ENCODE data around the gene MTMR2. TPM values are rescaled to one million over a fixed set of nuclear protein-coding genes. Genes with fewer than 3 reads are reported as not detected.

The MTMR2 gene
- total RNA-seq, 1 donor from 2014 or later = 27.0 TPM

DNA sequence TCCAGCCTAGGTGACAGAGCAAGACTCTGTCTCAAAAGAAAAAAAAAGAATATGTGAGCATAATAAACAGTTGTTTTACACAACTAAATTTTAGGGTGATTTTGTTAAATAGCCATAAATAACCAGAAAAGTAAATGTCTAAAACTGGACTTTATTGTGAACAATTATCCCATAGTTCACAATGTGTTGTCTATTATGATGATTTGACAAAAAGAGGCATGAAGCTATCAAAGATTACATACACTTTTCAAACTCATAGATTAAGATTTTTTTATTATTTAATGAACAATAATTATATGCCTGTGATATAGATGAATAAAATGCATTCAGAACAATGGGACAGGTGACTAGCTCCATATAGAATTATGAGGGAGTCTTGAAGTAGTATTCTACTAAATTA lies 27.0 kb upstream of the MTMR2 start:
- ATAC-seq = no peak
- intact Hi-C loops (cut with DNase I) = no loop called here
- Histone ChIP-seq H3K9me3 (no peaks in the 10 kb centered on the region), H3K27ac (no peak overlapping the region), H3K27me3 (no peaks in the 10 kb centered on the region), H3K4me3 (no peak overlapping the region), H3K4me1 (no peaks in the 10 kb centered on the region), H3K36me3 (no peaks in the 10 kb centered on the region)
- TF ChIP-seq, protein P1, sequence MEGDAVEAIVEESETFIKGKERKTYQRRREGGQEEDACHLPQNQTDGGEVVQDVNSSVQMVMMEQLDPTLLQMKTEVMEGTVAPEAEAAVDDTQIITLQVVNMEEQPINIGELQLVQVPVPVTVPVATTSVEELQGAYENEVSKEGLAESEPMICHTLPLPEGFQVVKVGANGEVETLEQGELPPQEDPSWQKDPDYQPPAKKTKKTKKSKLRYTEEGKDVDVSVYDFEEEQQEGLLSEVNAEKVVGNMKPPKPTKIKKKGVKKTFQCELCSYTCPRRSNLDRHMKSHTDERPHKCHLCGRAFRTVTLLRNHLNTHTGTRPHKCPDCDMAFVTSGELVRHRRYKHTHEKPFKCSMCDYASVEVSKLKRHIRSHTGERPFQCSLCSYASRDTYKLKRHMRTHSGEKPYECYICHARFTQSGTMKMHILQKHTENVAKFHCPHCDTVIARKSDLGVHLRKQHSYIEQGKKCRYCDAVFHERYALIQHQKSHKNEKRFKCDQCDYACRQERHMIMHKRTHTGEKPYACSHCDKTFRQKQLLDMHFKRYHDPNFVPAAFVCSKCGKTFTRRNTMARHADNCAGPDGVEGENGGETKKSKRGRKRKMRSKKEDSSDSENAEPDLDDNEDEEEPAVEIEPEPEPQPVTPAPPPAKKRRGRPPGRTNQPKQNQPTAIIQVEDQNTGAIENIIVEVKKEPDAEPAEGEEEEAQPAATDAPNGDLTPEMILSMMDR (IDR thresholded peaks at IDR 0.05) = no peak
- no peak for DNase-seq

DNA sequence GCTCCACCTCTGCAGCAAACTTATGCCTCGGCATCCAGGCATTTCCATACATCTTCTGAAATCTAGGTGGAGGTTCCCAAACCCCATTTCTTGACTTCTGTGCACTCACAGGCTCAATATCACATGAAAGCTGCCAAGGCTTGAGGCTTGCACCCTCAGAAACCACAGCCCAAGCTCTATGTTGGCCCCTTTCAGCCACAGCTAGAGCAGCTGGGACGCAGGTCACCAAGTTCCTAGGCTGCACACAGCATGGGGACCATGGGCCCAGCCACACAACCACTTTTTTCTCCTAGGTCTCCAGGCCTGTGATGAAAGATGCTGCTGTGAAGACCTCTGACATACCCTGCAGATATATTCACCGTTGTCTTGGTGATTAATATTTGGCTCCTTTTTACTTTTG lies 24.7 kb upstream of the MTMR2 start:
- DNase-seq (no peak), ATAC-seq (no peak)
- Histone ChIP-seq H3K36me3 (no peaks in the 10 kb centered on the region), H3K27ac (no peak overlapping the region), H3K4me3 (no peak overlapping the region), H3K27me3 (no peaks in the 10 kb centered on the region), H3K4me1 (no peaks in the 10 kb centered on the region), H3K9me3 (peaks cover 5% of the 10 kb centered on the region)
- intact Hi-C loops (cut with DNase I) = no loop called here
- TF ChIP-seq, protein P1 (IDR thresholded peaks at IDR 0.05) = no peak

DNA sequence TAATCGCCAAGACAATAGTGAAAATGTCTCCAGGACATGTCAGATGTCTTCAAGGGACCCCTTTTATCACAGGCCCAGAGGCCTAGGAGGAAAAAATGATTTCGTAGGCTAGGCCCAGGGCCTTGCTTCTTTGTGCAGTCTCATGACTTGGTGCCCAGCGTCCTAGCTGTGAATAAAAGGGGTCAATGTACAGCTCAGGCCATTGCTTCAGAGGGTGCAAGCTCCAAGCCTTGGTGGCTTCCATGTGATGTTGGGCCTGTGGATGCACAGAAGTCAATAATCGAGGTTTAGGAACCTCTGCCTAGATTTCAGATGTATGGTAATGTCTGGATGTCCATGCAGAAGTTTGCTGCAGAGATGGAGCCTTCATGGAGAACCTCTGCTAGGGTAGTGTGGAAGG lies 20.7 kb upstream of the MTMR2 start:
- ATAC-seq (no peak), DNase-seq (no peak)
- intact Hi-C loops (cut with DNase I) = no loop called here
- Histone ChIP-seq H3K27me3 (no peaks in the 10 kb centered on the region), H3K4me3 (no peak overlapping the region), H3K36me3 (no peaks in the 10 kb centered on the region), H3K27ac (no peak overlapping the region), H3K9me3 (peaks cover 5% of the 10 kb centered on the region), H3K4me1 (no peaks in the 10 kb centered on the region)
- TF ChIP-seq, protein P1 (IDR thresholded peaks at IDR 0.05) = no peak

DNA sequence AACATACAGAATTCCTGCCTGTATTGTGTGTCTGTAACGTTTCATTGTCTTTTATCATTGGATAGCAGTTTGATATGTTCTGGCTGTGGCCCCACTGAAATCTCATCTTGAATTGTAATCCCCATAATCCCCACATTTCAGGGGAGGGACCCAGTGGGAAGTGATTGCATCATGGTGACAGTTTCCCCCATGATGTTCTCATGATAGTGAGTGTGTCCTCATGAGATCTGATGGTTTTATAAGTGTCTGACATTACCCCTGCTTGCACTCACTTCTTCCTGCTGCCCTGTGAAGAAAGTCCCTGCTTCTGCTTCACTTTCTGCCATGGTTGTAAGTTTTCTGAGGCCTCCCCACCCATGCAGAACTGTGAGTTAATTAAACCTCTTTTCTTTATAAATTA lies 19.6 kb upstream of the MTMR2 start:
- H3K27ac ChIP-seq = no peak overlapping the region
- no peaks in the 10 kb centered on the region for H3K36me3 ChIP-seq
- H3K27me3 ChIP-seq = no peaks in the 10 kb centered on the region
- ATAC-seq (no peak), DNase-seq (no peak)
- H3K4me1 ChIP-seq = no peaks in the 10 kb centered on the region
- TF ChIP-seq, protein P1 (IDR thresholded peaks at IDR 0.05) = no peak
- intact Hi-C loops (cut with DNase I) = no loop called here
- no peak overlapping the region for H3K4me3 ChIP-seq
- peaks cover 5% of the 10 kb centered on the region for H3K9me3 ChIP-seq

DNA sequence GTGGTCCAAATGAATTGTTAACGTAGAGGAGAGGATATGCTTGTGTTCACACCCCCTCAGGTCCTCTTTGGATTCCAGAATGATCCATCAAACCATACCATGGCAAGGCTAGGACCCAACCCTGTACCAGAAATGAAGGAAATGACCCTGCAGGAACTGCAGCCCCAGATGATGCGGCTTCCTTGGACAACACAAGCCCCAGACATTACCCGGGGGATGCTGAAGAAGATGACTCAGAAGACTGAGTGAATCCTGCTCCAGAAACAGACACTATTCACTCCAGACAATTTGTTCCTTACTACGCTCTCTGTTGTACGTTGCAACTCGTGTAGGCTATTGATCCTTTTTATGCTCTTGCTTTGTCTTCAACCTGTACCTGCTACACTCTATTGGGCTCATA lies 15.2 kb upstream of the MTMR2 start:
- no peak for DNase-seq
- Histone ChIP-seq H3K27ac (no peak overlapping the region), H3K4me1 (no peaks in the 10 kb centered on the region), H3K4me3 (no peak overlapping the region), H3K36me3 (no peaks in the 10 kb centered on the region), H3K9me3 (no peaks in the 10 kb centered on the region), H3K27me3 (no peaks in the 10 kb centered on the region)
- intact Hi-C loops (cut with DNase I) = no loop called here
- no peak for ATAC-seq
- TF ChIP-seq, protein P1 (IDR thresholded peaks at IDR 0.05) = no peak

DNA sequence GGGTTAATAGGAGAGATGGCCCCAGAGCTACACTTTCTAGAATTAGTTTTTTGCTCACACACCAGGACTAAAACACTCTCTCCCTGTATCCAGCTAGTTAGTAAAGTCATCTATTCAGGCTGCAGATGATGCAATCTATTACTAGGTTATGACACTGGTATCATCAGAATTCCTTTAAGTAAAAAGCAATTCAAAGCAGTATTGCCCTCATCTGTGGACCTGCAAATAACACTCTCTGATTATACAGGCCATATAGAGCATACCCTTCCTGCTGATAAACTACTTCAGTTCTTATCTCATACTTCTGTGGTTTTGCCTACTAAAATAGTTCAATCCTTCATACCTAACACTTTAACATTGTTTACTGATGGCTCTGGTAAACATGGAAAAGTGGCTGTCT lies 13.5 kb upstream of the MTMR2 start:
- ATAC-seq (no peak), DNase-seq (no peak)
- intact Hi-C loops (cut with DNase I) = no loop called here
- no peak overlapping the region for H3K4me3 ChIP-seq
- no peaks in the 10 kb centered on the region for H3K36me3 ChIP-seq
- no peaks in the 10 kb centered on the region for H3K27me3 ChIP-seq
- H3K4me1 ChIP-seq = no peaks in the 10 kb centered on the region
- H3K27ac ChIP-seq = no peak overlapping the region
- TF ChIP-seq, protein P1 (IDR thresholded peaks at IDR 0.05) = no peak
- no peaks in the 10 kb centered on the region for H3K9me3 ChIP-seq

Data from upper lobe of right lung (tissue), 1 donor.